Activated naive CD4-positive, alpha-beta T cell treated with anti-CD3 and anti-CD28 coated beads, Interleukin-2, amount 50 U/mL, for 72 hours (primary cell): ENCODE results near the gene GABRQ. TPM values are rescaled to one million over a fixed set of nuclear protein-coding genes. Genes with fewer than 3 reads are reported as not detected.

Source experiments
- ATAC-seq, 2 donors: fragments of 150-1000 bp; cut with Tn5 transposase; 2 replicates each; pipeline ENCODE4 v1.10.0; 2021; ENCODE audit warnings: mild to moderate bottlenecking in 2 of 2, moderate library complexity in 2 of 2
- DNase-seq, 2 donors: peaks; one replicate each; pipeline ENCODE4 v3.0.0; 2021 to 2022; ENCODE audit warnings: low spot score in 2 of 2
- H3K27ac Mint-ChIP-seq, 2 donors: one replicate each; pipeline ENCODE4 v1.8.0; 2022; ENCODE audit warnings: mild to moderate bottlenecking in 2 of 2, mixed read lengths in 2 of 2
- H3K36me3 Mint-ChIP-seq, 2 donors: one replicate each; pipeline ENCODE4 v1.8.0; 2022; ENCODE audit warnings: mixed read lengths in 2 of 2
- H3K9me3 Mint-ChIP-seq, 2 donors: one replicate each; pipeline ENCODE4 v1.8.0; 2022; ENCODE audit warnings: mixed read lengths in 2 of 2
- total RNA-seq, 2 donors: library from RNA; stranded (reverse); gene quantifications; one replicate each; pipeline ENCODE4 v1.2.3, GENCODE V29; 2022

GABRQ gene
- under 1 TPM in 1 of 2 donors, not detected in 1; 0.10 TPM for total RNA-seq

- DNase-seq (peak in 1 of 2 donors; percentile 6), ATAC-seq (peak in 1 of 2 donors; percentile 76)
- Mint-ChIP-seq H3K9me3 (no peaks in the 10 kb centered on the region), H3K36me3 (no peaks in the 10 kb centered on the region), H3K27ac (no peak within 1 kb of the TSS)
These were observed at the start of gene GABRQ for GRCh38 chrX:152637649-152638442. GABRQ (plus strand) TSS chrX:152637895; CDS start chrX:152638203, 308 bp downstream.

DNA sequence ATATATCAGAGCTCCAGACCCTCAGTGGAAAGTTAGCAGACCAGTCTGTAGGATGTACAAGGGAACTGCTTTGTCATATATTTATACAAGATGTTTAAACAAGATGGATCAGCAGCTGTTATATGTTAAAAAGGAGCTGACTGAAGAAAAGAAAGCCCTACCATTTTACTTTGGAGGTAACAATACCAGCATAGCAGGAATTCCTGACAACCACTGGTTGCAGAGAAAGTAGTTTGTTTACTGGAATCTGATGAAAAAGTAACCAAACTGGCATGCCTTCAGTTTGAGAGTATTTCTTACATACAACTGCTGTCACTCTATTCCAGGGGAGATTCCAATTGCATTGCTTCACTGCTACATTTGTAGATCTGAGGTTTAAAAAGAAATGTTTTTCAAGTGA is 49.5 kb upstream of the GABRQ start:
- Mint-ChIP-seq H3K27ac (no peak overlapping the region), H3K9me3 (peaks cover 0 to under 1% of the 10 kb centered on the region in 2 donors), H3K36me3 (no peaks in the 10 kb centered on the region)
- DNase-seq (no peak), ATAC-seq (no peak)

DNA sequence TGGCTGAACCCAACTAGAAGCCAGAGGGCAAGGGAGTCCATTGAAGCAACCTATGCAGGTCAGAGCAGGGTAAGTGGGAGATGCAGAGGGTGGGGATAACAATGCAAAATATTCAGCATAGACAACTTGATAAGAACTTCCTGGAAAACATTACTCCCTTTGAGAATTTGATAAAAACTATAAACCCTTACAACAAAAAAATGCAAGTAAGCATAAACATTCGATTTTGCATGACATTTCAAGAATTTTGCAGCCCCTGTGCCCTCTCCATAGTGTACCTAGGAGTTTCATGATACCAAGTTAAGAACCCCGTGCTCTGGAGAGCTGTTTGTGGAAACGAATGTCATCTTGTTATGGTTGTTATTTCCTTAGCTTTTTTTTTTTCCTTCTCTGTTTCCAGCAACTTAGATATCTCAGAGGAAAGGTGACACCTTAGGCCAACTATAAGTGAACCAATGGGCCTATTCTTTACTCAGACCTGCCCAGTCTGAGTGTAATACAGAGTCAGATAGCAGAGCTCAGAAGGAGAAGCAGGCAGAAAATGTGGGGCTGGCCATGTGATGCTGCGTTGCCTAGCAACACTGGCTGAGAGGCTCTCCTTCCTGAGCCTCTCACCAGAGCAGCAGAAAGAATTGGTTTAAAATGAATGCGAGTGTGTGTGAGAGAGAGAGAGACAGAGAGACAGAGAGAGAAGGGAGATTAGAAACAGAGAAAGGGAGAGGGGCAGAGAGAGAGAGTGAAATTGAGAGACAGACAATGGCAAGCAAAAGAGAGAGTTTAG is 36.7 kb upstream of the GABRQ start:
- H3K27ac Mint-ChIP-seq = no peak overlapping the region
- DNase-seq (no peak), ATAC-seq (no peak)
- H3K36me3 Mint-ChIP-seq = no peaks in the 10 kb centered on the region
- H3K9me3 Mint-ChIP-seq = no peaks in the 10 kb centered on the region

- H3K36me3 Mint-ChIP-seq = no peaks in the 10 kb centered on the region
- ATAC-seq (no peak), DNase-seq (peak in 1 of 2 donors; percentile 4)
- H3K9me3 Mint-ChIP-seq = no peaks in the 10 kb centered on the region
- no peak overlapping the region for H3K27ac Mint-ChIP-seq
These were observed 35.7 kb upstream of the GABRQ start for GRCh38 chrX:152601848-152602616.

DNA sequence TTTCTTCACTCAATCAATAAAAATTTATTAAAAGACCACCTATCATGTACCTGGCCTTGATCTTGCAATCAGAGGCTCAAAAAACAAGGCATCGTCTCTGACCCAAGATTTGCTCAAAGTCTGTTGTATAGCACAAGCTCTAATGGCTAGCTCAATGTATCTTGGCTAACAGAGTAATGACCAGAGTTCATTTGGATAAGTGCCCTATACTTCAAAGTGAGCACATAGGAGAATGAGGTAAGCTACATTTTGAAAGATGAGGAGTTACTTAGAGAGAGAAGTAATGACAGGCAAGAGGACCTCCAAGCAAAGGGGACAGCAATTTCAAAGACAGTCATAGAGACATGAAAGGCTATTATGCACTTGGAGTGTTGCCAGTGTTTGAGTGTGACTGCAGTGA is 22.9 kb upstream of the GABRQ start:
- DNase-seq (no peak), ATAC-seq (no peak)
- Mint-ChIP-seq H3K36me3 (no peaks in the 10 kb centered on the region), H3K27ac (no peak overlapping the region), H3K9me3 (peaks cover 0 to 3% of the 10 kb centered on the region in 2 donors)

DNA sequence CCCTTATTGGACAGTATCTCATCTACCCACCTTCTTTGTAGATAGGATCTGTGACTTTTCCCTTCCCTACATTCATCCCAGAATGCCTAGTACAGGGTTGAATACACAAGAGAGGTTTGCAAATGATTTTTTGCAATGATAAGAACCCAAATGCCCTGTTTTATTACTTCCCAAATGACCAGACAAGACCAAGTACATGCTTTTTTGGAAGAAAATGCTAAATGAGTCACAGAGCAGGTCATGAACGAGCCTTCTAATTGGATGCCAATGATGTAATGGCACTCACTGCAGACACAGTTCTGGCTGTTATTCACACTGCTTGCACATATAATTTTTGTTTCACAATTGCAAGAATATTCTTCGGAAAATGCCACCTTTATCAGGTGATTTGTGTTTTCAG is 17.8 kb upstream of the GABRQ start:
- ATAC-seq (no peak), DNase-seq (no peak)
- Mint-ChIP-seq H3K27ac (no peak overlapping the region), H3K9me3 (no peaks in the 10 kb centered on the region), H3K36me3 (no peaks in the 10 kb centered on the region)

- no peak for ATAC-seq
These were observed 5.1 kb upstream of the GABRQ start for GRCh38 chrX:152632445-152633097.

GRCh38 chrX:152635941-152636340 is 1.8 kb upstream of the GABRQ start:
- no peaks in the 10 kb centered on the region for H3K36me3 Mint-ChIP-seq
- no peak for ATAC-seq

More at GRCh38 chrX:152632445-152633097, 5.1 kb upstream of the GABRQ start:
- peak in 1 of 2 donors; percentile 44 for DNase-seq
- no peak overlapping the region for H3K27ac Mint-ChIP-seq
- no peaks in the 10 kb centered on the region for H3K36me3 Mint-ChIP-seq
- no peaks in the 10 kb centered on the region for H3K9me3 Mint-ChIP-seq

DNA sequence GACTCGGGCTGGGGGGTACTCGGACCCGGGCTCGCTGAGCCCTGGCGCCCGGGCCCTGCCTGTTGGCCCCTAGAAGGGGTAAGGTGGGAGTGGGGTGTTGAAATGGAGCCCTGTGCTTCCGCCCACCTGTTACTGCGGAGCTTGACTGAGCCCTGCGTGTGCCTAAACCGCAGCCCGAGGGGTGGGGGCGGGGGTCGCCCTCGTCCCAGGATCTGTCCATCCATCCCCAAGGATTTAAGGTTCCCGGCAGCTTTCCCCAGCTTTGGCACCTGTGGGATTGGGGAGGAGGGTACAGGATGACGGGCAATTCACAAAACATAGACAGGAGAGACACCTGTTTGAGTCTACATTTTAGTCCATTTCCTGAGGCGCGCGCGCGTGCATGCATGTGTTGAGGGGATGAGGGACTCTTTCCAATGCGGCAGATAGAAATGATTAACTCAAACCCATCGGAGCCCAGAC is 779 bp downstream of the GABRQ start:
- DNase-seq = no peak
- Mint-ChIP-seq H3K36me3 (no peaks in the 10 kb centered on the region), H3K27ac (no peak overlapping the region), H3K9me3 (no peaks in the 10 kb centered on the region)
- ATAC-seq = no peak

More at GRCh38 chrX:152635941-152636340, 1.8 kb upstream of the GABRQ start:
- no peaks in the 10 kb centered on the region for H3K9me3 Mint-ChIP-seq
- DNase-seq = no peak
- H3K27ac Mint-ChIP-seq = no peak overlapping the region

DNA sequence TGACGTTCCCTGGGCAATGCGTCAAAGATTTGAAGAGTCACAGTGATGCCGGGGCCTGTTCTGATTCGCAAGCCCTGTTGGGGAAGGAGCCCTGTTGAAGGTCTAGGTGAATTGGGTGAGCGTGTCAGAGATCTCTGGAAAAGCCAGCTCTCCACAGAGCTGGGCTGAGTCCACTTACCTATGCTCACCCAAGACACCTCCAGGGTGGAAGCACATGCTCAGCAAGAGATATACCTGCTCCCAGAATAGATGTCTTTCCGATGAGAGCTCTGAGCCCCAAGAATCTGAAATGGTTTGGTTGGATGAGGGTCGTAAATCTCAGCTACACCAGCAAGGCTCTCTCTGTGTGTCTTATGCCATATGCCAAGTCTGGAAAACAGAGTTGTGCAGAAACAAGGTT is 1.7 kb downstream of the GABRQ start:
- Mint-ChIP-seq H3K9me3 (no peaks in the 10 kb centered on the region), H3K36me3 (no peaks in the 10 kb centered on the region), H3K27ac (no peak overlapping the region)
- ATAC-seq = no peak
- DNase-seq = no peak

DNA sequence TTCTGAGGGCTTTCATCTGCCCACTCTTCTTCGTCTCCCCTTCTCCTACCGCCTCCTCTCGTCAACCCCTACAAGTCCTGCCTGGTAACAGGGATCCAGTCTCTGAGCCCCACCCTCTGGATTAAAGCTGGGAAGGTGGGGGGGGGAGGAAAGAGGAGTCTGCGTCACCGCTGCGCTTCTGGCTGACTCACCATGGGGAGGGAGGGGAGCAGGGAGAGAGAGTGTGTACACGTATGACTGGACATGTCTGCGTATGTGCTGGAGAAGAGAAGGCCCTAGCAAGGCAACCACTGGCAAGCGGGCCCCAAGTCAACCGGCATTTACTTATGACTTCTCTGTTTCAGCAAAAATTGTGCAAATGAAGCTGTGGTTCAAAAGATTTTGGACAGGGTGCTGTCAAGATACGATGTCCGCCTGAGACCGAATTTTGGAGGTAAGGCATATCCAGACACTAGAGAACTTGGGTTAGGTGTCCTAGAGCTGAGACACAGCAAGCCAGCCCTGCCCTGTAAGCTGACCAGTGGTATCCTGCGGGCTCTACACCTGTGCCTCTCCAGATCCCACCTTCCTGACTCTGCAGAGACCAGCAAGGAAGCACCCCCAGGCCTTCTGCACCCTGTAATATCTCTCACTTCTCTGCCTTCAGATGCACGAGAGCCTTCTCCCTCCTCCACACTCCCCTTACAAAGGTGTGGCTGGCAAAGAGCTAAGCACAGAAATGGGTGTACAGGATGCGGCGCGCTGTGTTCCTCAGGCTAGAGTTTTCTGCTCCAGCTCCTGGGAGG is 2.5 kb downstream of the GABRQ start:
- no peaks in the 10 kb centered on the region for H3K36me3 Mint-ChIP-seq
- ATAC-seq (no peak), DNase-seq (no peak)
- H3K9me3 Mint-ChIP-seq = no peaks in the 10 kb centered on the region
- H3K27ac Mint-ChIP-seq = no peak overlapping the region

DNA sequence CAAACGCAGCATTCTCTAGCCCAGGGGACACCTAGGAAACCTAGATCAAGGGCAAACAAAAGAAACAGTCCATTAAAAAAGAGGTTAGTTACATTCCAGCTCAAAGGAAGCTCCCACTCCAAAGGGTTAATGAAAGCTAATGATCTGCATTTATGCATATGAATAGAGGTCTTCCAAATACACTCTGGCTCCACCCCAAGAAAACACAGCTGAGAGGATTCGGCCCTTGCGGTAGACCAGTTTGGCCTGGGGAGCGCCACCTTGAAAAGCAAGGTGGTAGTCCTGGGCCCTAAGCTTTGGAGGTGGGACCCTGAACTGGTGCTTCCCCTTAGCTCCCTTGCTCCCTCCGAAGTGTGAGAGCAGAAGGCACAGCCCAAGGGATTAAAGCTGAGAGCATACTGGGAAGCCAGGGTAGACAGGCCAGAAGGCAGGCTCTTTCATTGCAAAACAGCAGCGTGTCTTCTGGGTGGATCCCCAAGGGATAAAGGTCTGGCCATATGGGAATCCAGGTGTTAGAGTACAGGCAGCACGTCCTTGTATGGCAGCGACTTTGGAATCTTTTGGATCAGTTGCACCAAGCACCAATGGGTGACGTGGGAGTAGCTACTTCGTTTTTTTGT is 3.7 kb downstream of the GABRQ start:
- ATAC-seq (no peak), DNase-seq (no peak)
- no peaks in the 10 kb centered on the region for H3K9me3 Mint-ChIP-seq
- H3K36me3 Mint-ChIP-seq = no peaks in the 10 kb centered on the region
- H3K27ac Mint-ChIP-seq = no peak overlapping the region

DNA sequence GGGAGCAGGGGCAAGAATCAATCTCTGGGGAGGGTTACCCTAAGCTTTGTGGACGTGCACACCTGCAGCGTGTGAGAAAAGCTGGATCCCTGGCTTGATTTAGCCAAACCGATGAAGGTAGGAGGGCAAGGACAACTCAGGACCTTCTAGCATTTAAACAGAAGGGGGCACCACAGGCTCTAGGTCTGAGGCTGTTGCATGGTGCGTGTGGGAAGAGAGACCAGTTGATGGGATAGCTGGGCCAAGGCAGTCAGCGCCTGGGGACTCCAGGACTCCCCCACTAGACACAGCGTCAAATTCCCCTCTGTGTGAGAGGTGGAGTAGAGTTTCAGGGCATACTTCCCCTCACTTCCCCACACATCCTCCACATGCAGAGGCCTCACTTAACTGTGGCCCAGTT is 4.3 kb downstream of the GABRQ start:
- H3K36me3 Mint-ChIP-seq = no peaks in the 10 kb centered on the region
- no peak for DNase-seq
- no peak overlapping the region for H3K27ac Mint-ChIP-seq
- no peaks in the 10 kb centered on the region for H3K9me3 Mint-ChIP-seq
- ATAC-seq = no peak

DNA sequence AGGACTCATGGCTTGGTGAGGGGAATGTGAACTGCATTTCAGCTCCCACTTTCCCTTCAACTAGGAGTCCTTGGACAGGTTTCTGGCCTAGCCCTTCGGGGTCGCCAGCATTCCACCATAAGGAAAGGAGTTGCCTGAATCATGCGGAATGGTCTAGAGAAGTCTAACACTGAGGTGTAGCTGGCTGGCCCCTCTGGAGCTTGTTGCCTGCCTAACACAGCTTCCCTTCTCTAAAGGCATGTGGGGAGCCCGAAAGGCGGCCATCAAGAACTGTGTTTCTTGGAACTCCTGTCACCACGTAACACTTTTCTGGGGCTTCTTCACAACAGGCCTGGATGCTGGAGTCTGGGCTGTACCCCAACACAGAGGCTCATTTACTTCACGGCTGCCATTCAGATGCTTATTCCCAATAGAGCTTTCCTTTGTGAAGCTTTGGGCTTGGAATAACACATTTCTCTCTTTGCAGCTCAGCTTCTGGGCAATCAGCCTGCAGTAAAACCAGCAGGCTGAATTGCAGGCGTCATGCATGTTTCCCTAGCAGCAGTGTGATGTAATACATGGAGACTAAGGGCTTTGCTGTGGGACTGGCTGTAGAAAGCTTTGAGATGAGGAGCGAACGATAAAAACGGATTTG is 5.4 kb downstream of the GABRQ start:
- no peak for DNase-seq
- Mint-ChIP-seq H3K27ac (no peak overlapping the region), H3K36me3 (no peaks in the 10 kb centered on the region), H3K9me3 (no peaks in the 10 kb centered on the region)
- ATAC-seq = no peak

- H3K36me3 Mint-ChIP-seq = no peaks in the 10 kb centered on the region
- no peak overlapping the region for H3K27ac Mint-ChIP-seq
- DNase-seq (no peak), ATAC-seq (no peak)
- H3K9me3 Mint-ChIP-seq = no peaks in the 10 kb centered on the region
These were observed 9.3 kb downstream of the GABRQ start for GRCh38 chrX:152646961-152647360.
